Measurements from ENCODE around the gene HMGN1.
A peak's percentile ranks its signal among the peaks of the same experiment; 100 is the strongest.

Gene HMGN1, protein sequence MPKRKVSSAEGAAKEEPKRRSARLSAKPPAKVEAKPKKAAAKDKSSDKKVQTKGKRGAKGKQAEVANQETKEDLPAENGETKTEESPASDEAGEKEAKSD

DNA sequence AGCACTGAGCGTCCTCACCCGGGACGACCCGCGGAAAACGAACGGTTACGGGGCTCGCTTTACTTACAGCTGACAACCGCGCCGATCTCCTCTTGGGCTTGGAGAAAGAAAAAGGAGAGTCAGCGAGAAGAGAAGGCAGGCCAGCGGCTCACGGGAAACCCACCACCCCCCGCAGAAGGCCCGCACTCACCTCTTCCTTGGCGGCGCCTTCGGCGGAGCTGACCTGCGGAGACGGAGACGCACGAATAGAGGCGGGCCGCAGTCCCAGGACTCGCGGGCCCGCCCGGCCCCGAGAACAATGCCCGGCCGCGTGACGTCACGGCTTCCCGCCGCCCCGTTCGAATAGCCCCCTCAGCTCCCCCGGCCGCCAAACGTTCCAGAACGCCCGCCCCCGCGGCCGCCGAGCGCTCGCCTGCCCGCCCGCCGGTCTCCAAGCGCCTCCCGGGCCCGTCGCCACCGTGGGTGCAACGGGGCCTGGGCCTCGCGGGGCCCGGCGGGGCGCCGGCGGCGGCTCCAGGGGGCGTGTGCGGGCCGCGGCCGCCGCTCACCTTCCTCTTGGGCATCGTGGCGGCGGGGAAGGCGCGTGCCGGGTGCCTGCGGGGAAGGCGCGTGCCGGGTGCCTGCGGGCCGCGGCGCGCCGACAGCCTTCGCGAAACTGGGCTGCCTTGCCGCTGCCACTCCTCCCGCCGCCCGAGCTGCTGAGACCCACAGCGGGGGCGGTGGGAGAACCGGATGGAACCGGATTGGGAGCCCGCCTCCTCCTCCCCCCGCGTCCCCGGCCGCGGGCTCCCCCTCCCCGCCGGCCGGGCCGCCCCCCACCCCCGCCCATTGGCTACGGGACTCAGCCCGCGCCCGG is at the start of gene HMGN1:
Gene HMGN1, minus strand, starts transcription at position 734 of the 856 bp plus-strand sequence. Its CDS starts 171 bp downstream, at position 563.
- peak within 1 kb of the TSS; percentile 77 to 92 for H3K9ac ChIP-seq (ENCODE audit: low read length in 2 of 2)
- H3K27me3 ChIP-seq (ENCODE audit: control insufficient read depth in 1 of 2, insufficient read depth in 2 of 2, low read length in 2 of 2), result no peaks in the 10 kb centered on the region
- H3K36me3 ChIP-seq (ENCODE audit: control insufficient read depth in 2 of 2, insufficient read depth in 2 of 2, low read length in 2 of 2), result peaks cover 0 to 2% of the 10 kb centered on the region in 2 donors
- peaks cover 11% of the 10 kb centered on the region for H3K4me1 ChIP-seq (ENCODE audit: control insufficient read depth, insufficient read depth, low read length)
- H3K4me3 ChIP-seq (ENCODE audit: low read length in 2 of 2), result peak within 1 kb of the TSS; percentile 83 to 84
- no peaks in the 10 kb centered on the region for H3K9me3 ChIP-seq (ENCODE audit: control insufficient read depth in 2 of 2, low read length in 2 of 2)
- peak within 1 kb of the TSS; percentile 73 for H3K27ac ChIP-seq (ENCODE audit: low read length)

DNA sequence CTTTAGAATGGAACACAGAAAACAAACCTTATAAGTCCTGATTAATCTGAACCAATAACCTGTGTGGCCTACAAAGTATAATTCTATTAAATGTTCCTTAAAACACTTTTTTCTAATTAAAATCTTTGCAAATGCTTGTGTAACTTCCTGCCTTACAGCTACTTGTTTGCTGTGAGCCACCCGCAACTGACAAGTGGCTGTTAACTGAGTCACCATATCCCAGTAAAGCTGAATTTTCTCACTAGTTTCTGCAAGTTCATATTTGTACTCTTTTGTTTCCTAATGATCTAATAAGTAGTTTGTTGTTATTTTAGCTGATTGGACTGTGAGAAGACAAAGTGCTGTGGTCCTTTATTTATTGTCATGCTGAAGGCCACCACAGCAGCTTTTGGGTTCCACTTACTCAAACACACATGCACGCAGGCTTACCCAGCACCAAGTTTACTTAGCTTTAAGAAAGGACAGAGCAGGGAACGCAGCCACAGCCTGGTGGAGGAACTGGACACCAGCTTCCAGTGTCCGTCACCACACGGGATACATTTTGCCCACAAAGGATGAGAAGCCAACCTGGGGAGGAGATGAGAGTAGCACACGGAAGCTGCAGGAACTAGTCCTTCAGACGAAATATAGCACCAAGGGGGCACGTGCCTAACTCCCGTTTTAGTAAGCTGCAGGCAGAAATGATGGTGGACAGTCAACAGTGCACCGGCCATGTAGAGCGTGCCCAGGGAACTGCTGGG is 48.9 kb upstream of the HMGN1 start:
- Histone ChIP-seq H3K27ac (ENCODE audit: low read length) (no peak overlapping the region), H3K4me3 (ENCODE audit: low read length in 2 of 2) (no peak overlapping the region), H3K4me1 (ENCODE audit: control insufficient read depth, insufficient read depth, low read length) (no peaks in the 10 kb centered on the region), H3K9me3 (ENCODE audit: control insufficient read depth in 2 of 2, low read length in 2 of 2) (no peaks in the 10 kb centered on the region), H3K9ac (ENCODE audit: low read length in 2 of 2) (no peak overlapping the region), H3K27me3 (ENCODE audit: control insufficient read depth in 1 of 2, insufficient read depth in 2 of 2, low read length in 2 of 2) (no peaks in the 10 kb centered on the region), H3K36me3 (ENCODE audit: control insufficient read depth in 2 of 2, insufficient read depth in 2 of 2, low read length in 2 of 2) (peaks cover 20 to 28% of the 10 kb centered on the region in 2 donors)

DNA sequence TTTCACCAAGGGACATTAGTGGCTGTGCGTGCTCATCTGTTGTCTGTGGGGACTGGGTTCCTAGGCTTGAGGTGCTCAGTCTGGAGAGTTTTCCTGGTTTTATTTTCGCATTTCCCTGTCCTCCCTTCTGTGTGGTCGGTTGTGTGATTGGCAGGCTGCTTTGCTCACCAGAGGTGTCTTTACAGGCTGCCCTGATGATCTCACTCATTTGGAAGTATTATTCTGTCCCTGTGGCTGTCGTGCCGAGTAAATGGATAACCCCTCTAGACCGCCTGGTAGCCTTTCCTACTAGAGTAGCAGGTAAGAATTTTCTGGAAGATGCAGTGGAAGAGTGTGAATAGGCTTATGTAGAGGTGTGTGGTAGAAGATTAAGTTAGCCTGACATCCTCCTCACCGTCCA is 44.1 kb upstream of the HMGN1 start:
- H3K36me3 ChIP-seq (ENCODE audit: control insufficient read depth in 2 of 2, insufficient read depth in 2 of 2, low read length in 2 of 2), result peaks cover 34 to 43% of the 10 kb centered on the region in 2 donors
- H3K27me3 ChIP-seq (ENCODE audit: control insufficient read depth in 1 of 2, insufficient read depth in 2 of 2, low read length in 2 of 2), result no peaks in the 10 kb centered on the region
- H3K27ac ChIP-seq (ENCODE audit: low read length), result no peak overlapping the region
- H3K9me3 ChIP-seq (ENCODE audit: control insufficient read depth in 2 of 2, low read length in 2 of 2), result no peaks in the 10 kb centered on the region
- no peak overlapping the region for H3K4me3 ChIP-seq (ENCODE audit: low read length in 2 of 2)
- H3K9ac ChIP-seq (ENCODE audit: low read length in 2 of 2), result no peak overlapping the region
- H3K4me1 ChIP-seq (ENCODE audit: control insufficient read depth, insufficient read depth, low read length), result peaks cover 9% of the 10 kb centered on the region

DNA sequence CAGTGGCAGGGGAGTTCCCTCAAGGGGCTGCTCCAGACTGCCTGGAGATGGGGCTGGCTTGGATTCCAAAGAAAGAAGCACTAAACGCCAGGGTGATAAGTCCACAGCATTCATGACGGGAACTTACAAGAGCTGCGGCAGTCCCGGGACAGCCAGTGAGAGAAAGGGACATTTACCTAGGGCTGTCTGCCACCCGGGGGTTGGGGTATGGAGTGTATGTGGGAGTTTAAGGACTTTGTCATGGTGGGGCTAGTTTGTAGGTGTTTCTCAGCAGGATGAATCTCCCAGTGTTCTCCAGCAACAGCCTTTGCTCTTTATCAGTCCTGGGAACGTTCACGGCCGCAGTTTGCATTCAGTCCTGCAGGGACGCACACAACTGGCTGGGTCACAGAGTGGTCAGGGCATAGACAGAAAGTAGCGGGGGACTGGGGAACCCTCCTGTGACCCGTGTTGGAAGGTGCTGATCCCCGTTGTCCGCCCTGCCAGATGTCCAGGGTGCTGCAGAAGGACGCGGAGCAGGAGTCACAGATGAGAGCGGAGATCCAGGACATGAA is 41.4 kb upstream of the HMGN1 start:
- Histone ChIP-seq H3K9me3 (ENCODE audit: control insufficient read depth in 2 of 2, low read length in 2 of 2) (no peaks in the 10 kb centered on the region), H3K4me1 (ENCODE audit: control insufficient read depth, insufficient read depth, low read length) (peaks cover 27% of the 10 kb centered on the region), H3K27me3 (ENCODE audit: control insufficient read depth in 1 of 2, insufficient read depth in 2 of 2, low read length in 2 of 2) (no peaks in the 10 kb centered on the region), H3K9ac (ENCODE audit: low read length in 2 of 2) (no peak overlapping the region), H3K36me3 (ENCODE audit: control insufficient read depth in 2 of 2, insufficient read depth in 2 of 2, low read length in 2 of 2) (peaks cover 24 to 38% of the 10 kb centered on the region in 2 donors), H3K4me3 (ENCODE audit: low read length in 2 of 2) (no peak overlapping the region), H3K27ac (ENCODE audit: low read length) (no peak overlapping the region)

DNA sequence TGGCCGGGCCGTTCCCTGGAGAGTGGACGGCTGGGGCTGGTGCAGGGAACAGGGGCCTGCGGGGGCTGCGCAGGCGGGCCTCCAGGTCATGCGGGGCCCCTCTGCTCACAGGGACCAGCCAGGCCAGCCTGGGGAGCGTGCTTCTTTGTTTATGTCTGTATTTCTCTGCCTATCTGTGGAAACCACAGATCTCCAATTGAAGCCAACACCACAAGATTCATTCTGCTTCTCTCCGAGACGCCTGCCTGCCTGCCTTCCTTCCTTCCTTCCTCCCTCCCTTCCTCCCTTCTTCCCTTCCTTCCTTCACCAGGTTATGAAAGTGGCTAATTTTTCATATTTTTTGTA is 39.9 kb upstream of the HMGN1 start:
- H3K4me1 ChIP-seq (ENCODE audit: control insufficient read depth, insufficient read depth, low read length), result peaks cover 30% of the 10 kb centered on the region
- peak overlapping the region; percentile 60 for H3K27ac ChIP-seq (ENCODE audit: low read length)
- peak overlapping the region in 1 of 2 donors; percentile 75 for H3K4me3 ChIP-seq (ENCODE audit: low read length in 2 of 2)
- H3K9me3 ChIP-seq (ENCODE audit: control insufficient read depth in 2 of 2, low read length in 2 of 2), result no peaks in the 10 kb centered on the region
- H3K9ac ChIP-seq (ENCODE audit: low read length in 2 of 2), result peak overlapping the region in 1 of 2 donors; percentile 36
- H3K27me3 ChIP-seq (ENCODE audit: control insufficient read depth in 1 of 2, insufficient read depth in 2 of 2, low read length in 2 of 2), result no peaks in the 10 kb centered on the region
- H3K36me3 ChIP-seq (ENCODE audit: control insufficient read depth in 2 of 2, insufficient read depth in 2 of 2, low read length in 2 of 2), result peaks cover 24 to 28% of the 10 kb centered on the region in 2 donors

DNA sequence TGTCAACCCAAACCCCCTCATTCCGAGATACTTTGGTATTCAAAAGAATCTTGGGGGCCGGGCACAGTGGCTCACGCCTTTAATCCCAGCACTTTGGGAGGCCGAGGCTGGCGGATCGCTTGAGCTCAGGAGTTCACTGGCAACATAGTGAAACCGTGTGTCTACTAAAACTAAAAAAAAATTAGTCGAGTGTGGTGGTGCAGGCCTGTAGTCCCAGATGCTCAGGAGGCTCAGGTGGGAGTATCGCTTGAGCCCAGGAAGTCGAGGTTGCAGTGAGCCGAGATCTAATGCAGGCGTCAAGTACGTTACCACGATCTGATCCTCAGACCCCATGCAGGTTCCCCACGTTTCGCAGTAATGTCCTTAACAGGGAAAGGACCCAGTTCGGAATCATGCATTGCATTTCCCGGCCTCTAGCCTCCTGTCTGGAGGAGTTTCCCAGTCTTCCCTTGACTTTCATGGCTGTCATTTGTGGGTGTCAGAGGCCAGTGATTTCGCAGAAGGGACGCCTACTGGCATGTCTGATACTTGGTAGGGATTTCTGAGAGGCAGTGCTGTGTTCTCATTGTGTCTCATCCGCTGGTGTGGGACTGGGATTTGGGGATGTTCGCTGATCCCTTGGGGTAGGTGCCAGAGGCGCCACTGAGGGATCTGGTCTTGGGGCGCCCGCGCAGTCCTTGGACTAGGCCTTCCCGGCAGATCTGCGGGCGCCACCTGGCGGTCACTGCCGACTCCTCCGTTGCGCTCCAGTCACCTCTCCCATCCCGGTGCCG is 39.3 kb upstream of the HMGN1 start:
- Histone ChIP-seq H3K9ac (ENCODE audit: low read length in 2 of 2) (peak overlapping the region; percentile 54 to 58), H3K4me3 (ENCODE audit: low read length in 2 of 2) (peak overlapping the region; percentile 51 to 75), H3K27ac (ENCODE audit: low read length) (peak overlapping the region; percentile 60)

DNA sequence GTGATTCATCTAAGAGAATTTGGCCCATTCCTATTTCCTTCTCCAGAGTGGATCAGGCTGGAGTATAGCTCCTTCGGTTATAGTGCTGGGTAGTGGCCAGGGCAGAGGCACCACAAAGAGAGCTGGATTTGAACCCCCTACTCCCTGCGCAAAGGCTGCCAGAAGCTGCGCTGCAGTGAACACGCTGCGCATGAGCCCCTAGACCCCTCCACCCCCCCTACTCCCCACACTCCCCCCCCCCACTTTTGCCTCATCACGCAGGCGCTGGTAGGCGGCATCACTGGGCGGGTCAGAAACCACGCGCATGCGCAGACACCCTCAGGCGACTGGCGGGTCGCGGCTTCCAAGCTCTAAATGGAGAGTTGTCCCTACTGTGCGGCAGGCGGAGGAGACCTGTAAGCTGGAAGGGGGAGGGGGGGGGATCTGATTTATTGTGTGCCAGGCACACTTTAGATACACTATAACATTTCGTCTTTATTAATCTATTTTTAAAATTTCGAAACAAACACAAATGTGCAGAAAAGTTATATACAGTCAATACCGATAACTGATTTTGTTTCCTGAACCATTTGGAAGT is 38.7 kb upstream of the HMGN1 start:
- Histone ChIP-seq H3K36me3 (ENCODE audit: control insufficient read depth in 2 of 2, insufficient read depth in 2 of 2, low read length in 2 of 2) (peaks cover 13 to 17% of the 10 kb centered on the region in 2 donors), H3K9ac (ENCODE audit: low read length in 2 of 2) (peak overlapping the region; percentile 54 to 69), H3K27me3 (ENCODE audit: control insufficient read depth in 1 of 2, insufficient read depth in 2 of 2, low read length in 2 of 2) (no peaks in the 10 kb centered on the region), H3K27ac (ENCODE audit: low read length) (peak overlapping the region; percentile 60), H3K4me1 (ENCODE audit: control insufficient read depth, insufficient read depth, low read length) (peaks cover 30% of the 10 kb centered on the region), H3K4me3 (ENCODE audit: low read length in 2 of 2) (peak overlapping the region; percentile 51 to 75), H3K9me3 (ENCODE audit: control insufficient read depth in 2 of 2, low read length in 2 of 2) (no peaks in the 10 kb centered on the region)

More for the DNA sequence above, 39.3 kb upstream of the HMGN1 start:
- peaks cover 30% of the 10 kb centered on the region for H3K4me1 ChIP-seq (ENCODE audit: control insufficient read depth, insufficient read depth, low read length)
- no peaks in the 10 kb centered on the region for H3K9me3 ChIP-seq (ENCODE audit: control insufficient read depth in 2 of 2, low read length in 2 of 2)
- H3K36me3 ChIP-seq (ENCODE audit: control insufficient read depth in 2 of 2, insufficient read depth in 2 of 2, low read length in 2 of 2), result peaks cover 20 to 24% of the 10 kb centered on the region in 2 donors
- H3K27me3 ChIP-seq (ENCODE audit: control insufficient read depth in 1 of 2, insufficient read depth in 2 of 2, low read length in 2 of 2), result no peaks in the 10 kb centered on the region

DNA sequence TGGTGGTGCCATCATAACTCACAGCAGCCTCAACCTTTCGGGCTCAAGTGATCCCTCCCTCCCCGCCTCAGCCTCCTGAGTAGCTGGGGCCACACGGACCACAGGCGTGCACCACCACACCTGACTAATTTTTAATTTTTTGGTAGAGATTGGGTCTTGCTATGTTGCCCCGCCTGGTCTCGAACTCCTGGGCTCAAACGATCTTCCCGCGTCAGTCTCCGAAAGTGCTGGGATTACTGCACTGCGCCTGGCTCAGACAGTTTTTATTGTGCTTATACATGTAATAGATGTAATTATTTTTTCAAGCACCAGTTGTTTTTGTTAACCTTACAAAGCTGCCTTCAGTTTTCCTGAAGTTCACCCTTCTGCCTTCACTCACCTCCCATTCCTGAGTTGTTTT is 38.0 kb upstream of the HMGN1 start:
- peak overlapping the region; percentile 60 for H3K27ac ChIP-seq (ENCODE audit: low read length)
- H3K4me1 ChIP-seq (ENCODE audit: control insufficient read depth, insufficient read depth, low read length), result peaks cover 30% of the 10 kb centered on the region
- no peak overlapping the region for H3K9ac ChIP-seq (ENCODE audit: low read length in 2 of 2)

DNA sequence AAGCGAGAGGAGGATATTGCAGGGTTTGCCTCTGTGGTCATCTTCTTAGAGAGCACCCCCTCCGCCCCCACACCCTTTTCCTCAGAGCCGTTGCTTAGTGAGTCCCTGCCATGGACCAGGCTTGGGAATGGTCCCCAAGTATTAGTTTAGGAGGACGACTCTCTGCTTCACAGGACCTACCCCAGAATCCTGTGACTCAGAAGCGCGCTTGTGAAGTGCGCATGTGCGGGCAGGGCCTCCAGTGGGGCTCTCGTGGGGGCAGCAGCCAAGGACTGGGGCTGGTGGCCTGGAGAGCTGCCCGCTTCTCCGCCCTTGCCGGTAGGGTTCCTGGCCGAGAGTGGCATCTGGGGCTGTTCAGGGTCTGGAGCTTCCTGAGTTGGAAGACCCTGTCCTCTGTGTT is 37.3 kb upstream of the HMGN1 start:
- H3K9ac ChIP-seq (ENCODE audit: low read length in 2 of 2), result peak overlapping the region; percentile 51 to 62
- H3K4me3 ChIP-seq (ENCODE audit: low read length in 2 of 2), result peak overlapping the region; percentile 57 to 71
- no peaks in the 10 kb centered on the region for H3K9me3 ChIP-seq (ENCODE audit: control insufficient read depth in 2 of 2, low read length in 2 of 2)
- peaks cover 30% of the 10 kb centered on the region for H3K4me1 ChIP-seq (ENCODE audit: control insufficient read depth, insufficient read depth, low read length)
- H3K36me3 ChIP-seq (ENCODE audit: control insufficient read depth in 2 of 2, insufficient read depth in 2 of 2, low read length in 2 of 2), result peaks cover 2 to 7% of the 10 kb centered on the region in 2 donors
- no peaks in the 10 kb centered on the region for H3K27me3 ChIP-seq (ENCODE audit: control insufficient read depth in 1 of 2, insufficient read depth in 2 of 2, low read length in 2 of 2)
- H3K27ac ChIP-seq (ENCODE audit: low read length), result peak overlapping the region; percentile 76

More for the DNA sequence above, 38.0 kb upstream of the HMGN1 start:
- no peaks in the 10 kb centered on the region for H3K9me3 ChIP-seq (ENCODE audit: control insufficient read depth in 2 of 2, low read length in 2 of 2)
- H3K27me3 ChIP-seq (ENCODE audit: control insufficient read depth in 1 of 2, insufficient read depth in 2 of 2, low read length in 2 of 2), result no peaks in the 10 kb centered on the region
- H3K4me3 ChIP-seq (ENCODE audit: low read length in 2 of 2), result peak overlapping the region in 1 of 2 donors; percentile 75
- peaks cover 7 to 11% of the 10 kb centered on the region in 2 donors for H3K36me3 ChIP-seq (ENCODE audit: control insufficient read depth in 2 of 2, insufficient read depth in 2 of 2, low read length in 2 of 2)
